ENCODE data around the gene SMAD2. TPM values are rescaled to one million over a fixed set of nuclear protein-coding genes. Genes with fewer than 3 reads are reported as not detected.

SMAD2 gene
- polyA plus RNA-seq, 1 donor (not counting 4 experiments of a cell fraction or from before 2014, with no cell fraction given), result 87.1 TPM

- no peak overlapping the region for H3K4me2 ChIP-seq (ENCODE audit: control insufficient read depth, extremely low read depth, insufficient read depth, low read depth, low read length)
- no peak for TF ChIP-seq CTCF (optimal IDR thresholded peaks at IDR 0.05 in 1 of 3, IDR thresholded peaks at IDR 0.05 in 1 of 3, conservative IDR thresholded peaks at IDR 0.05 in 1 of 3; ENCODE audit: extremely low read depth in 1 of 3, insufficient read depth in 2 of 3, low read length in 3 of 3)
- no peak for TF ChIP-seq EZH2 (IDR thresholded peaks at IDR 0.05; ENCODE audit: low read length)
- no peaks in the 10 kb centered on the region for H3K79me2 ChIP-seq (ENCODE audit: control insufficient read depth, insufficient read depth, low read length)
- DNase-seq (ENCODE audit: low read depth, low spot score) (no peak), FAIRE-seq (no peak)
- H3K27me3 ChIP-seq (ENCODE audit: control insufficient read depth, extremely low read depth, insufficient read depth, low read length), result peaks cover 11% of the 10 kb centered on the region
- H3K9me1 ChIP-seq (ENCODE audit: control insufficient read depth, extremely low read depth, insufficient read depth, low read length), result no peaks in the 10 kb centered on the region
- no peaks in the 10 kb centered on the region for H3K4me1 ChIP-seq (ENCODE audit: control insufficient read depth, extremely low read depth, insufficient read depth, low read length)
- no peaks in the 10 kb centered on the region for H4K20me1 ChIP-seq (ENCODE audit: control insufficient read depth, extremely low read depth, insufficient read depth, low read length)
- no peak overlapping the region for H3K9ac ChIP-seq (ENCODE audit: control insufficient read depth, extremely low read depth, insufficient read depth, low read length)
- dilution Hi-C loops (cut with MboI; ENCODE audit: extremely low pct_ligation_motif_present, low sequenced_read_pairs), result no loop called here
- H3K9me3 ChIP-seq (ENCODE audit: control insufficient read depth, low read depth, low read length), result no peaks in the 10 kb centered on the region
- no peak overlapping the region for H2AFZ ChIP-seq (ENCODE audit: control insufficient read depth, low read length)
- no peak overlapping the region for H3K27ac ChIP-seq (ENCODE audit: control insufficient read depth, insufficient read depth, low read length)
- no peak overlapping the region for H3K4me3 ChIP-seq (ENCODE audit: control insufficient read depth in 2 of 3, extremely low read depth in 1 of 3, insufficient read depth in 2 of 3, low read depth in 1 of 3, low read length in 3 of 3)
- no peaks in the 10 kb centered on the region for H3K36me3 ChIP-seq (ENCODE audit: control insufficient read depth in 2 of 2, extremely low read depth in 1 of 2, insufficient read depth in 2 of 2, low read length in 2 of 2)
These were observed 141.8 kb downstream of the SMAD2 start for GRCh38 chr18:47788621-47789020.

DNA sequence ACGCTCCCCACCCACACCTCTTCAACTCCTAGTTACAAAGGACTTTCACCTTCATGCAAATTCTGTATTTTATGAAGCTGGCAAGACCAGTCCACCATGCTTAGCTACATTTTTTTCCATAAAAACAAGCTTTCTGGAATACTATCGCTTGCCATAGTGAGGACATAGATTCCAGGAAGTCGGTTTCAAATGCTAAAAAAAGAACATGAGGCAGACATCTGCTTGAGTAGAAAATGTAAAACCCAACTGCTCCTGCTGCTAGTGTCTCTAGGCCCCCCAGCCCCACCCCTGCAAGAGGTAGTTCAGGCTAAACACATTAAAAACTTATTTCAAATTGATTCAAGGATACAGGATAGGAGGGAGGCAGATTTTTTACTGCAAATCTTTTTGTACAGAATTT, 148.9 kb downstream of the SMAD2 start:
- Histone ChIP-seq H3K9ac (ENCODE audit: control insufficient read depth, extremely low read depth, insufficient read depth, low read length) (no peak overlapping the region), H3K4me2 (ENCODE audit: control insufficient read depth, extremely low read depth, insufficient read depth, low read depth, low read length) (no peak overlapping the region), H3K27ac (ENCODE audit: control insufficient read depth, insufficient read depth, low read length) (no peak overlapping the region), H3K79me2 (ENCODE audit: control insufficient read depth, insufficient read depth, low read length) (no peaks in the 10 kb centered on the region), H3K4me3 (ENCODE audit: control insufficient read depth in 2 of 3, extremely low read depth in 1 of 3, insufficient read depth in 2 of 3, low read depth in 1 of 3, low read length in 3 of 3) (no peak overlapping the region), H3K9me3 (ENCODE audit: control insufficient read depth, low read depth, low read length) (no peaks in the 10 kb centered on the region), H2AFZ (ENCODE audit: control insufficient read depth, low read length) (no peak overlapping the region), H3K27me3 (ENCODE audit: control insufficient read depth, extremely low read depth, insufficient read depth, low read length) (peaks cover under 1% of the 10 kb centered on the region), H3K9me1 (ENCODE audit: control insufficient read depth, extremely low read depth, insufficient read depth, low read length) (no peaks in the 10 kb centered on the region), H4K20me1 (ENCODE audit: control insufficient read depth, extremely low read depth, insufficient read depth, low read length) (no peaks in the 10 kb centered on the region), H3K36me3 (ENCODE audit: control insufficient read depth in 2 of 2, extremely low read depth in 1 of 2, insufficient read depth in 2 of 2, low read length in 2 of 2) (no peaks in the 10 kb centered on the region), H3K4me1 (ENCODE audit: control insufficient read depth, extremely low read depth, insufficient read depth, low read length) (no peaks in the 10 kb centered on the region)
- TF ChIP-seq EZH2 (IDR thresholded peaks at IDR 0.05; ENCODE audit: low read length) (no peak), CTCF (optimal IDR thresholded peaks at IDR 0.05 in 1 of 3, IDR thresholded peaks at IDR 0.05 in 1 of 3, conservative IDR thresholded peaks at IDR 0.05 in 1 of 3; ENCODE audit: extremely low read depth in 1 of 3, insufficient read depth in 2 of 3, low read length in 3 of 3) (no peak)
- no peak for DNase-seq (ENCODE audit: low read depth, low spot score)
- dilution Hi-C loops (cut with MboI; ENCODE audit: extremely low pct_ligation_motif_present, low sequenced_read_pairs), result no loop called here
- FAIRE-seq, result no peak
